Forelimb muscle (tissue), 1 donor: ENCODE data around the gene LPP. TPM values are rescaled to one million over a fixed set of nuclear protein-coding genes. Genes with fewer than 3 reads are reported as not detected.
"Not testable (repeated sequence)": the region's sequence is repeated elsewhere in the genome, so short reads cannot be mapped to it uniquely, and the experiment has no call there.

ENCODE experiments used
- DNase-seq: peaks from one replicate; pipeline ENCODE4 v3.0.0-alpha.2; 2013; ENCODE audit warnings: low read depth
- polyA plus RNA-seq: library from polyadenylated mRNA; unstranded; fragments of 120-200 nt; gene quantifications from one replicate; pipeline ENCODE4 v1.2.1, GENCODE V29; 2013; ENCODE audit not compliant: insufficient read length

The LPP gene
- polyA plus RNA-seq: 12.4 TPM

GRCh38 chr3:188154014-188154808 lies at the start of gene LPP:
Gene LPP, plus strand, starts transcription at chr3:188154157. Its CDS starts 251,964 bp downstream, at chr3:188406121.
- DNase-seq: no peak

GRCh38 chr3:188106006-188106405 lies 48.0 kb upstream of the LPP start:
- DNase-seq: no peak

- no peak for DNase-seq
Observed at GRCh38 chr3:188106454-188106853, 47.5 kb upstream of the LPP start.

- no peak for DNase-seq
Observed at GRCh38 chr3:188106887-188107830, 46.8 kb upstream of the LPP start.

GRCh38 chr3:188108703-188109412 lies 45.1 kb upstream of the LPP start:
- no peak for DNase-seq

- no peak for DNase-seq
Observed at GRCh38 chr3:188111002-188111584, 42.9 kb upstream of the LPP start.

GRCh38 chr3:188113756-188114155 lies 40.2 kb upstream of the LPP start:
- no peak for DNase-seq

- DNase-seq: no peak
Observed at GRCh38 chr3:188119846-188120245, 34.1 kb upstream of the LPP start.

GRCh38 chr3:188122571-188123169 lies 31.3 kb upstream of the LPP start:
- DNase-seq: no peak

GRCh38 chr3:188123170-188123905 lies 30.6 kb upstream of the LPP start:
- DNase-seq: no peak

GRCh38 chr3:188124184-188124583 lies 29.8 kb upstream of the LPP start:
- DNase-seq: no peak

GRCh38 chr3:188125076-188125475 lies 28.9 kb upstream of the LPP start:
- DNase-seq: no peak

GRCh38 chr3:188126276-188126675 lies 27.7 kb upstream of the LPP start:
- no peak for DNase-seq

GRCh38 chr3:188126934-188127333 lies 27.0 kb upstream of the LPP start:
- no peak for DNase-seq

- no peak for DNase-seq
Observed at GRCh38 chr3:188128905-188129304, 25.1 kb upstream of the LPP start.

GRCh38 chr3:188131023-188131422 lies 22.9 kb upstream of the LPP start:
- not testable (repeated sequence) for DNase-seq

- no peak for DNase-seq
Observed at GRCh38 chr3:188133219-188133618, 20.7 kb upstream of the LPP start.

GRCh38 chr3:188133646-188134045 lies 20.3 kb upstream of the LPP start:
- DNase-seq: no peak

GRCh38 chr3:188134079-188134478 lies 19.9 kb upstream of the LPP start:
- no peak for DNase-seq

GRCh38 chr3:188134856-188135255 lies 19.1 kb upstream of the LPP start:
- DNase-seq: no peak
